HG03280 (cell line): ENCODE results near the gene MXRA7.
"Not testable (repeated sequence)": the region's sequence is repeated elsewhere in the genome, so short reads cannot be mapped to it uniquely, and the experiment has no call there.

Source experiments
- ATAC-seq: cut with Tn5 transposase; IDR thresholded peaks from one replicate; pipeline ENCODE4 v1.9.1; 2021; ENCODE audit warnings: mild to moderate bottlenecking, moderate library complexity; ENCODE audit not compliant: unreplicated experiment

MXRA7 gene

DNA sequence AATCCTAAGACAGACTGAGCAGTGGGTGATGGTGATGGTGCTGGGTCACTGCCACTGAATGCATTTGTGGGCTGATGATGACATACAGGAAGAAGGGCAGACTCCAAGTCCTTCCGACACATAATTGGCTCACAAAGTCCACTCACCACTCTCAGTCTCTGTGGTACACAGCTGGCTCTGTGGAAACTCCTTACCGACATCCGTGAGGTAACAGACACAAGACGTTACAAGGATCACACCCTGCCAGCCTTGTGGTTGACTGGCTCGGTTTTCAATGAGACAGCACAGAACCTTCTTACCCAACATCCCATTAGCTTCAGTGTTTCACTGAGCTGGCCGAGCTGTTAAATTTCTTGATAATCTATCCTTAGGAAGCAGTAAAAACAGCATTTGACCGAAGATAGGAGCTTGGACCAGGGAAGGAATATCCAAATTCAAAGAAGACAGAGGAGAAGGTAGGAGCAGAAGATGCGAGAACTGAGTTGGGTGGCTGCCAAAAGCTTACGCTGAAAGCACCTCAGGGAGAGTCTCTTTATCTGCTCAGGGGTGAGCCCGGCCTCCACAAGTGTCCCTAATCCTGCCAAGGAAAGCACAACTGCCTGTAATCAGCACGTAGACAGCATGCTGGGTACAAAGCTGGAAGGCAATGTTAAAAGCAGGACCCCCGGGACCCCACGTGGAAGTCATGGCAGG, 5.5 kb upstream of the MXRA7 start:
- ATAC-seq, result no peak

DNA sequence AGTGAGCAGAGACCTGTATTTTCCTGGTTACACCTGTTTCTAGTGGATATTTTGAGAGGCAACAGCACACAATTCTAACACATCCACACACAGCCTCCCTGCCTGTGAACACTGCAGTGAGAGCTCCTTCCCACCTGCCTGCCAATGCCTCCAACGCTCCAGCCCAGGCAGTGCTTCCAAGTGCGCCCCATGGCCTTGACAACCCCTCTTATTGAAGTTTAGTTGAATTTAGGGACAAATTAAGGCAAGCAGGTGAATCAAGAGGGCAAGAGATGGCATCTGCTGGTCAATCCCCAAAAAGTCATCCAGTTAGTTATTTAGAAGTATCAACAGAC, 4.7 kb upstream of the MXRA7 start:
- no peak for ATAC-seq

- no peak for ATAC-seq
Observed at GRCh38 chr17:76714822-76715495, 4.2 kb upstream of the MXRA7 start.

DNA sequence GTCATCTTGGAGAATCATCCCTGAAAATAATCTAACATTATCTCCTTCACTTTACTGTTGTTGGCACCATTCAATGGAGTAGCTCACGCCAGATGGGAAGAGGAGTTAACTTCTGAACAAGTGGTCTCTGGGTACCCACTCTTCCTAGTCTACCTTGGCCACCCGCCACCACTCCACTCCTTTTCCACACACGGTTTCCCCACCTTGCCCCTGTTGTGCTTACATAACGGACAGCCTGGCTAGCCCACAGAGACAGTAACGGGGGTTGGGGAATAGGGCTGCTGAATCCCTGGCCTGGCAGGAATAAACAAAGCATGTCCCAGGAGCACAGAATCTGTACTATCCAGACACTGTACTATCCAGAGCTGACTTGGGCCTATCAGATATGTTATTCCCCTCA, 3.6 kb upstream of the MXRA7 start:
- no peak for ATAC-seq

- no peak for ATAC-seq
Observed at GRCh38 chr17:76713765-76714164, 3.0 kb upstream of the MXRA7 start.

GRCh38 chr17:76712321-76712720, 1.6 kb upstream of the MXRA7 start:
- ATAC-seq, result not testable (repeated sequence)

- ATAC-seq, result peak; percentile 30
Observed at GRCh38 chr17:76709951-76710862, 558 bp downstream of the MXRA7 start.

DNA sequence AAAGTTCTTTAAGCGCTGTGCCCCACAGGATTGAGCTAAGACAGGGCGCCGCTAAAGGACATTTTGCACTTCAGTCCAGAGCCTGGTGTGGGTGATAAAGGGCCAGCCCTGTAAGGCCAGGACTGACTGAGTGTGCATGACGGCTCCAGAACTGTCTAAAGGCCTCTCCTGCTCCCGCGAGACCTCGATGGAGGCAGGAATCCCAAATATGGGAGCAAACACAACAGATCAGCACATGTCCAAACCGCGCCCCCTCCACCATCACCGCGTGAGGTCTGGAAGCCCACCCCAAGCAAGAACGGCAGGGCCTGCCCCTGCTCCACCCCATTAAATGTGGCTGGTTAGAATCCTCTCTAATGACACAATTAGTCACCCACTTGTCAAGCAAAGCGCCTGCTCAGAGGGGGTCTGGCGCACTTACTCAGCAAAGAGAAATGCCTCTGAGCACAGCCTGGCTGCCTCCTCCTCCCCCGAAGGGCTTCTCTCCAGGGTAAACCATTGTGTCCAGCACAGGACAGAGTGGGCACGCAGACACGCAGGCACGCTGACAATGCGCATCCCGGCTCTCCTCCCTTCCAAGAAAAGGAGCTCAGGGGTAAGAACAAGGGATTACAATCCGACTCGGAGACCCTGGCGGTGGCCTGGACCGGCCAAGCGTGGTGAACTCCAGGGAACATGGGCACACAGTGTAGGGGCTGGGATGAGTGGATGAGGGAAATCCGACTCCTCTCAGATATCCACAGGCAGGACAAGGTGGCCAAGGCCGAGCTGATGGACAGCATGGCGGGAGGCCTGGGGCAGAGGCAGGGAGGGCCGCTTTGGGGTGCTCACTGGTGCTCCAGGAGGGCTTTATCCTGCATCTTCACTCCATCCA, 1.5 kb downstream of the MXRA7 start:
- ATAC-seq, result no peak

DNA sequence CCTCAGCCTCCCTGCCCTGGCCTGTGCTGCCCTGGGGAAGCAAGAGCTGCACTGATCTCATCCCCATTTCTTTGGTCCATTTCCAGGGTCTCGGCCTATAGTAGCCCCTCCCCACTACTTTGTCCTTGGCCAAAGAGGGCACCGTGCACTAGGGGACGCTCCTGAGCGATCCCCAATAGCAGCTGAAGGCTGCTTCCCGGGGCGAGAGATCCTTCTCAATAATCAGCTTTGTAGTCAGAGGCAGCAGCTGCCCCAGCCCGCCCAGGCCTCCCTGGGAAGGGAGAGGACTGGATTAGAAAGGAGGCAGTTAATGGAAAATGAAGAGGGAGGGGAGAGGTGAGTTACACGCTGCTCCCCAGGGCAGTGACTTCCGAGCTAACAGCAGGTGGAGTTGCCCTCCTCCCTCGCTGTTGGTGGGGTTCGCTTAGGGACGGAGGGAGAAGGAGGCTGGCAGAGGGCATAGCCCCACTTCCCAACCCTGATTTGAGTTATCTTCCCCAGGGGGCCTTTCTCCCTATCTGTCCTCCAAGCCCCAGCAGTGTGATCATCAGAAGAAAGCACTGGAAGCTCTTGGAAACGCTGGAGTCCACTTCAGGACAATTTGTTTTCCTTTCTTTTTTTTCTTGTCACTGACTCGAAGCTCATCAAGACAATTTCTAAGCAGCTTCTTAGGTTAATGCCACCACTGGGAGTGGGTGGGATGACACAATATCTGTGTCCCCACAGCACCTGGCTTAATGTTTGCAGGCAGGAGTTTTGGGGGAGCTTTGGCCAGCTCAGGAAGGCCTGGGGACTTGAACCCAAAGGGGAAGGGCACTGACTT, 2.6 kb downstream of the MXRA7 start:
- no peak for ATAC-seq

GRCh38 chr17:76706817-76707216, 3.9 kb downstream of the MXRA7 start:
- no peak for ATAC-seq

- ATAC-seq, result no peak
Observed at GRCh38 chr17:76704805-76705204, 6.0 kb downstream of the MXRA7 start.

- no peak for ATAC-seq
Observed at GRCh38 chr17:76702941-76703637, 7.7 kb downstream of the MXRA7 start.

DNA sequence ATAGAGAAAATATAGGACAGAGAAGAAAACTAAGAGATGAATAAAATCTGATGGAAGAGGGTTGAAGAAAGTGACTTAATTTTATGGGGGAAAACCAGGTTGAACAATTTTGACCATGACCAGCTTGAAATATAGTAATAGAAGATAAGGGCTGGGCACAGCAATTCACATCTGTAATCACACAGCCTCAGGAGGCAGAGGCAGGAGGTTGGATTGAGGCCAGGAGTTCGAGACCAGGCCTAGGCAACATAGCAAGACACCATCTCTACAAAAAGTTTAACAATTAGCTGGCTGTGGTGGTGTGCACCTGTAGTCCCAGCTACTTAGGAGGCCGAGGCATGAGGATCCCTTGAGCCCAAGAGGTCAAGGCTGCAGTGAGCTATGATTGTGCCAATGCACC, 8.7 kb downstream of the MXRA7 start:
- ATAC-seq, result no peak

DNA sequence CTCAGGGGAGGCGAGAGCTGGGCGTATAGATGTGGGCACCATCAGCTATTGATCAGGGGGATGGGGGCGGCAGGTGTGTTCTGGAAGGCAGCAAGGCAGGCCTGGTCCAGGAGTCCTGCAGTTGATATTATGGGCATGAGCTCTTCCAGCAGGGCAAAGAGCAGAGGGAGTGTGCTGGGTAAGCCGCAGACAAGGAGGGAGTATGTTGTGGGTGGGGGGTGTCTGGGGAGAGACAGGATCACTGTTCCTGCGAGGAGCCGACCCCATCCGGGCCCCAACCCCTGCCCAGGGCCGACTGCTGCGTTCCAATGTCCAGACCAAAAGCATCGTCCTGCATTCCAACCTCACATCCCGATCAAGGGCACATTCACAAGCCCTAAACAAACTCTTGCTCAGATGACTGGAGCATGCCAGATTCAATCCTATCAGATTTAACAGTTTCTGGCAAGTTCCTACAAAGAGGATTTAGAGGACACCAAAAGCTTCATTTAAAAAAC, 9.2 kb downstream of the MXRA7 start:
- no peak for ATAC-seq

DNA sequence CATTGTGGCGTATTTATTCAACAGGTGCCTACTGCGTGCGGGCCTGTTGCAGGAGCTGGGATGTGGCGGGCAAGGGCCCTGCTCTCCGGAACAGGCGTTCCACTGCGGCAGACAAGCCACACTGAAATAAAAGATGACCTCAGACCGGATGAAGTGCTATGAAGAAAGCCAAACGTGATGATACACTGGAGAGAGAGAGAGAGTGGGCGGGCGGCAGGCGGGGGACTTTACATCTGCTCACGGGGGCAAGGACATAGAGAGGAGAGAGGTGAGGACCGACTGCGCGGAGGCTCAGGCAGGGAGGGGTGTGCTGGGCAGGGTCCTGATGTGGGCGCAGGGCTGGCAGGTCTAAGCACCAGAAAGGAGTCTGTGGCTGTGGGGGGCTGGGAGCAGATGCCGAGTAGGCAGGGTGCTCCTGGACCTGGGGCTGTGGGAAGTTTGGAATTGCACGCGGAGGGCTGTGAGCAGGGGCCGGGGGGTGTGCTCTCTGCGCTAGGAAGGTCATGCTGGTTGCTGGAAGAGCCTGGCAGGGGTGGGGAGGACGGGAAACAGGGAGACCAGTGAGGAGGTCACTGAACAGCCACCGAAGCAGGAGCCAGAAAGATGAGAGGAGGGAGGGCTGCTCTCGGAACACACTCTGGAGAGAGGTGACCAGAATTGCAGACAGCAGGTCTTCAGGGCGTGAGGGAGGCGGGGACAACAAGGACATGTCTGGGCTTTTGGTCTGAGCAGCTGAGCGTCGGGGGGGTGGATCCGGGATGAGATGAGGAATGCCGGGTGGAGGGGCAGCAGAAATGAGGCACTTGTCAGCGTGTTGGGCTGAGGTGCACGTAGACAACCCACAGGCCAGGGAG, 9.9 kb downstream of the MXRA7 start:
- ATAC-seq, result no peak

GRCh38 chr17:76700270-76700616, 10.5 kb downstream of the MXRA7 start:
- ATAC-seq, result no peak

DNA sequence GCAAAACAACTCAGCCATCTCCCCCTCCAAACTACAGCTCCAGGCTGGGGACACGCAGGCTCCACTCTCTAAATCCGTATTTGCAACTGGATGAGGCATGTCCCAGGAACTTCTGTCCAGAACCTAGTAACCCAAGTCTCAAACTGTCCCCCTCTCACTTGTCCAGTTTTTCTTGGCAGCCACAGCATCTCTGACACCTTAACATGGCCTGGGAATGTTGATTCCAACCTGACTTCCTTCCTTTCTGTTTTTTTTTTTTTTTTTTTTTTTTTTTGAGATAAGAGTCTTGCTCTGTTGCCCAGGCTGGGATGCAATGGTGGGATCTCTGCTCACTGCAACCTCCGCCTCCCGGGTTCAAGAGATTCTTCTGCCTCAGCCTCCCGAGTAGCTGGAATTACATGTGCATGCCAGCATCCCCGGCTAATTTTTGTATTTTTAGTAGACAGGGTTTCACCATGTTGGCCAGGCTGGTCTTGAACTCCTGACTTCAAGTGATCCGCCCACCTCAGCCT, 12.2 kb downstream of the MXRA7 start:
- not testable (repeated sequence) for ATAC-seq
